Measurements from ENCODE around the gene RNASE13.
A peak's percentile ranks its signal among the peaks of the same experiment; 100 is the strongest.
"Not testable (repeated sequence)": the region's sequence is repeated elsewhere in the genome, so short reads cannot be mapped to it uniquely, and the experiment has no call there.

Gene RNASE13

DNA sequence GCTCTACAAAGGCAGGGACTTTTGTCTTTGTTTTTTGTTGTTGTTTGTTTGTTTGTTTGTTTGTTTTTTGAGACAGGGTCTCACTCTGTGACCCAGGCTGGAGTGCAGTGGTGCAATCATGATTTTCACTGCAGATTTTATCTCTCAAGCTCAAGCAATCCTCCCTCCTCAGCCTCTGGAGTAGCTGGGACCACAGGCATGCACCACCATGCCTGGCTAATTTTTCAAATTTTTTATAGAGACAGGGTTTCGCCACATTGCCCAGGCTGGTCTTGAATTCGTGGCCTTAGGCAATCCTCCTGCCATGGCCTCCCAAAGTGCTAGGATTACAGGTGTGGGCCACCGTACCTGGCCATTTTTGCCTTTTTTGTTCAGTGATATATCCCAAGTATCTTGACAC, 6.3 kb upstream of the RNASE13 start:
- DNase-seq = not testable (repeated sequence)

DNA sequence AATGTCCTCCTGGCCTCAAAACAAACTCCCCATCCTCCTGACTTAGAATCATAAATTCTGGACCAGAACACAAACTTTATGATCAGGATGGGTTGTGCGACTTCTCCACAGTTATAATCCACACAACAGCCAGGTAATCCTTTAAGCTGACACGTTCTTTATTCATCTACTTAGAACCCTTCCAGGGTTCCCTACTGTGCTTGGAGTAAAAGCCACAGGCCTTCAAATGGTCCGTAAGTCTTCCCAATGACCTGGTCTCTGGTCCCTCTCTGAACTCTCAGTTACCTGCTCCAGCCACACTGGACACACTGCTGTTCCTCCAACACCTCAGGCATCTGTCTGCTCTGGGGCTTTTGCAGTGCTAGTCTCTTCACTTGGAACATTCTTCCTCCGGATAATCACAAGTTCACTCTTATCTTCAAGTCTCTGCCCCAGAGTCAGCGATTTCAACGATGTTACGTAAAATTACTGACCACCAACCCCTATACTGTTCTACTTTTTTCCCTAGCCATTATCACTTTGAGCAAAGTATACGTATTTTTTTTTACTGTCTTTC, 5.8 kb upstream of the RNASE13 start:
- no peak for DNase-seq

DNA sequence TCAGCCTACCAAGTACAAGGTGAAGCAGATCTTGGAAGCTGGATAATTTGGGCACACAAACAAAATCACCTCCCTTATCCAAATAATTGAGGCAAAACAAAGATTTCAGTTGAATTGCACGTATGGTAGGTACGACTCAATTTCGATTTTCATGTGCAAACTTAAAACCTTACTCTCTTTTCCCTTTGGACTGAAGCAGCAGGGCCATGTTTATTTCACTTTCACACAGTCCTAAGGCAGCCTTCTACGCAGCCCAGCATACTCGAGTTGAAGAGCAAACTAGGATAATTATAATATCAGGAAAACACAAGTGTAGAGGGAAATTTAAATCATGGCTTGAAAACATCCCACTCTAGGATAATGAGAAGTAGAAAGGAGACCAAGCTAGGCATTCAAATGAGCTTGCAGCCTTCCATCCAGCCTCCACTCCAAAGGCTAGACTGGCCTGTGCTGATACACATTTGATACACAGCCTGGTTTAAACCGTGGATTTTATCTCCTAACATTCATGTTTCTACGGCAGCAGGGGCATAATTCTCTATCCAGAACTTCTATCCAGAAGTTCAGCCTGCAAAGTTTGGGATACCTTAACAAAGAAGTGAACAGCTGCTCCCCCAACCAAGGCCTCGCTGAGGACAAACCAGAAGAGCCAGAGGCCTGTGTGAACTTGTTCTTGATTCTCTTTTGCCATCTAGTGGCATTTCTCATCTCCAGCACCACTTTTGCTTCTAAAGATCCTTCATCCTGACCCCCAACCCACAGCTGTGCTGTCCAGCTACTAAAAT, 5.2 kb upstream of the RNASE13 start:
- peak; percentile 69 for DNase-seq

DNA sequence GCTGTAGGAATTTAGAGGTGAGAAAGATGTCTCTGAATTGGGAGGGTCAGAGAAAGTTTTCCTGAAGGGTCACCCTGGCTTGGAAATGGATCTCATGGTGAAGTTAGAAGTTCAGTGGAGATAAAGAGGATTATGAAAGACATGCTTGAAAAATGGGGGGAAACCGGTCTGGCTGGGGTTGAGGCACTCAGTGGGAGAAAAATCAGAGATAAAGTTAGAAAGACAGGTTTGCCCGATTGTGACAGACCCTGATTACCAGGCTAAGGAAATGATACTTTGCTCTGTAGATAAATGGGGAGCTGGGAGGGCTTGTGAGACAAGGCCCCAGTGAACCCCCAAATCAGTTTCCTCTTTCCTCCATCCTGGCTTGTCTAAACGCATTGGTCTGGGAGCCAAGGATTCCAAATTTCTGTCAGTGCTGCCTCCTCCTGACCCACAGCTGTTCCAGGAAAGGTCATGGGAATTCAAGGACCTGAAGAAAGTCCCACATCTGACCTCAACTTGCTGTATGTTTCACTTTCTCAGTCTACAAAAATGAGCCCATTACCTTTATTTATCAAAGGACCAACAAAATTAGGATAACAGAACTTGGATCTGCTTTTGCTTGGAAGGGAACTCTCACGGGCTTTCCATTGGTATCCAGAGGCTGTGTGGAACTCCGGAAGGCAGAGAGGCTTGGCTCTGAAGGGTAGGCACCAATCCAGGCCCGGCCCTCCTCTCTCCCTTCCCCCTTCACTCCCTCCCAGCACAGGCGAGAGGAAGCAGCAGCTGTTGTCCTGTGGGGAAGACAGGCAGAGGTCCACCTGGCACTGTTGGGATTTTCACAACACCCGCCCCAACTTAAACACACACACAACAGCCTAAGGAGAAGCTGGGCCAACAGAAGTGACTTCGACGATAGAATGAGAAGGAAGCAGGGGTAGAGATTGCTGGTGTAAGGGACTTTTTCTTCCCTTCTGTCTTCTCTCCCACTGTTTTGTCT, 4.1 kb upstream of the RNASE13 start:
- DNase-seq = peak; percentile 92

DNA sequence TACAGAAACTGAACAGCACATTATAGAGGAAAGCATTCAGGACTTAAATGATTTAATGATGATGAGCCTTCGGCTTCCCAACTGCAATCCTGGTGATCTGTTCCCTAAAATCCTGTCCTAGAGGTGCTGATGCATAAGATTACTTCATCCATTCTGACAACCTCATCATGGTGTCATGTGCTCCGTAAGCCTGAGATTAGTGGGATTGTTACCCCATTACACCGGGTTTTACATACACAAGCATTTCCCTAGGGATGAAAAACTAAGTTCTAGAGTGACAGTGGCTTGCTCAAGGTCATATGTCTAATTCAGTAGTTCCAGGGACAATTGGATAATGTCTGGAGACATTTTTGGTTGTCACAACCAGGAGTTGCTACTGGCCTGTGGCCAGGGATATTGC, 2.5 kb upstream of the RNASE13 start:
- no peak for DNase-seq

DNA sequence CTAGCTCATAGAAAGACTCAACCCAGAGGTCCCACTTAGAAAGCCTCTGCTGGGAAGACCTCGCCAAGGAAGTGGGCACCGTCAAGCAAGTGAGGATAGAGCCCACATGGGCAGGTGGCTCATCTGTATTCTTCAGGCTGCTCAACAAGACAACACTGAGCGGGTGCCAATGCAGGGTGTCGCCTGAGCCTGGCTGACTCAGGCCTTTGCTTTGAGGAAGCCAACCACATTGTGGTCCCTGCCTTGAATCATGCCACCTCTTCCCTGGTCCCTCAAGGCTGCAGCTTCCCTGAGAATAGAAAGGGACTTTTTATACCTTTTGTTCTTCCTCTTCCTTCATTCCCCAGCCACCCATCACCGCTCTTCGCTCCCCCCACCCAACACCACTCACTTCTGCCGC, 2.1 kb upstream of the RNASE13 start:
- no peak for DNase-seq

DNA sequence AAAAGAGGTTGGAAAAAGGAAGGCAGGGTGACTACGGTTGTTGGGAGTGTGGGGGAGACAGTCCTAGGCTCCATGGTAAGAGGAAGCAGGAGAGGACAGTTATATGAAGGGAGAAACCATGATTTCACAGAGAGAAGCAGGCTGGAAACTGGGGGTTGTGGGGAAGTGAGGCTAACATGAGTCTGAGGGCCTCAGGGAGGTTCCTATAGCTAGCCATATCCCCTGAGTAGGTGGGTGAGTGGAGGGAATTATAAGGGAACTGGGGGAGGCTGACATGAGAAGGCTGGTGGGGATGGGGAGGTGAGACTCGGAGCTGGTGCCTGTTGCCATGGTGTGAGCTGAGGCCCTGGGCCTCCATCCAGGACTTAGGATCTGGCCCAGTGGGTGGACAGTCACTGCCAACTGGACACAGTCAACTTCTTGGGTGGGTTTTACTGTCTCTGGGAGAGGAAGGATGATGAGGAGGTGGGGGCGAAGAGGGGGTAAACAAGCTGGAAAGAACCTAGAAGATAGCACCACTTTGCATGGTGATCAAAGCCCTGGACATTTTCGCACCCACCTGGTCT, 1.4 kb downstream of the RNASE13 start:
- no peak for DNase-seq

DNA sequence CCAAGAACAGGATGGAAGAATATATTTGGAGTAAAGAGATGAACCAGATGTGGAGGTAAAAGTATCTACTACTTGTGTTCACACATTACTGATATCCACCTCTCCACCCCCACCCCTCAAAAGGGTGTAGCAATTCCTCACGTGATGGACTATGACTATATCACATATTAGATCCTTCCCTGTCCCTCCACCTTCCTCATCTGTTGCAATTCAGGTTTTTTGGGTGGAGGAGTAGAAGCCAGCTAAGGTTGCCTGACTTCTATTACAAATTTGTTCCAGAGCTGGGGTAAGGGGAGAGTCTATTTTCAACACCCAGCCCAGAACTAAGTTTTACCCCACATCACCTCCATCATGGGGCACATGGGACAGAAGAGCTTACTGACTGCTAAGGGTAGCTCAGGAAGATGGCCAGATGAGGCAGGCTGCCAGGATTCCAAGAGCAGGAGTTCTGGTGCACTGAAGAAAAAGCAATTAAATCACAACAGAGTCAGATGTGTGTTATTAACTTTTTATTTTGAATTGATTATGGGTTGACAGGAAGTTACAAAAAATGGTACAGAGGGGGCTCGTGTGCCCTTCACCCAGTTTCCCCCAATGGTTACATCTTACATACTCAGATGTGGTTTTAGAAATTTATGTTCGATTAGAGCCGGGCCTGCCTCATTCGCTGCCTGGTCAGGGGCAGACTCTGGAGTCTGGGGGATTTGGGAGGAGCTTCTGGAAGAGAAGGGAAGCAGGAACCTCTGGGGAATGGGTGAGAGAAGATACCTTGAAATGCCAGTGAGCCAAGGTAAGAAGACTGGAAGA, 2.1 kb downstream of the RNASE13 start:
- DNase-seq = no peak

DNA sequence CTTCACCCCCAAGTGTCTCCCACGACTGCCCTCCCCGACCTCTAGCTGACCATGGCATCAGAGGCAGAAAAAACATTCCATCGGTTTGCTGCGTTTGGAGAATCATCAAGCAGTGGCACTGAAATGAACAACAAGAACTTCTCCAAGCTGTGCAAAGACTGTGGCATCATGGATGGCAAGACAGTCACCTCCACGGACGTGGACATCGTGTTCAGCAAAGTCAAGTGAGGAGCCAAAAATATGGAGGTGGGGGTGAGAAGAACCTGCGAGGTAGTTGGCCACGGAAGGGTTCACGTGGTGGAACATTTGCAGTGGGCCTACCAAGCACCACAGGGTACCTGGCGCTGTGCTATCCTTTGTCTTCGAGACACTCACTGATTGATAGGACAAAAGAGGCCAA, 4.1 kb downstream of the RNASE13 start:
- DNase-seq = no peak

DNA sequence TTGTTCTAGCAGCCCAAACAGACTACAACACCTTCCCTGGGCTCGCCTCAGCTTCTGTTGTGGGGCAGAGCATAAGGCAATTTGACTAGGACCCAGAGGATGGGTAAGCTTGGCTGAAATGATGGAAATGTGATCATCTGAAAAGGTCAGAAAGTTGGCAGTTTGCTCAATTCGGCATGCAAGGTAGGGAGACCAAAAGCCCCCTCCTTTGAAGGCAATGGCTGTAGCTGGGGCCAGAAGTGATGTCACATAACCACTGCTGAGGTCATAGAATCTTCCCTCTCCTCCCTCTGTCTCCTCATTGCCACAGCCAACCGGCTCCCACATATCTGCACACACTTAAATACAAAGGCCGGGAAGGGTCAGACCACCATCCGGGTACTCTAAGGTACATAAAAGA, 4.7 kb downstream of the RNASE13 start, which contains the start of gene TPPP2:
TPPP2 (plus strand) TSS at position 301 of the 400 bp plus-strand sequence. CDS start 365 bp downstream, outside the sequence.
- DNase-seq = no peak

DNA sequence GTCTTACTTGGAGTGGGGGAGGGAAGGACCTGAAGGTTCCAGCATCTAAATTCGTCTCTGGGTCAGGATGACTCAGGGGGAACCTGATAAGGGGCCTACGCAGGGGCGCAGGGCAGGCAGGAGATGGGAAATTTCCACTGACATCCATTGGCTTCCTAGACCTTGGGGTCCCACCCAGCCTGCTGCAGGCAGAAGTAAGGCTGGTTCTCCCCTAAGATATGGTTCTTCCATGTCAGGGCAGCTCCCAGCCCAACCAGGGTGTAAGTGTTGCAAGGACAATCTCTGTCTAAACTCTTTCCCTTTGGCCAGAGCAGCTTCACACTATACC, 7.7 kb downstream of the RNASE13 start:
- no peak for DNase-seq

DNA sequence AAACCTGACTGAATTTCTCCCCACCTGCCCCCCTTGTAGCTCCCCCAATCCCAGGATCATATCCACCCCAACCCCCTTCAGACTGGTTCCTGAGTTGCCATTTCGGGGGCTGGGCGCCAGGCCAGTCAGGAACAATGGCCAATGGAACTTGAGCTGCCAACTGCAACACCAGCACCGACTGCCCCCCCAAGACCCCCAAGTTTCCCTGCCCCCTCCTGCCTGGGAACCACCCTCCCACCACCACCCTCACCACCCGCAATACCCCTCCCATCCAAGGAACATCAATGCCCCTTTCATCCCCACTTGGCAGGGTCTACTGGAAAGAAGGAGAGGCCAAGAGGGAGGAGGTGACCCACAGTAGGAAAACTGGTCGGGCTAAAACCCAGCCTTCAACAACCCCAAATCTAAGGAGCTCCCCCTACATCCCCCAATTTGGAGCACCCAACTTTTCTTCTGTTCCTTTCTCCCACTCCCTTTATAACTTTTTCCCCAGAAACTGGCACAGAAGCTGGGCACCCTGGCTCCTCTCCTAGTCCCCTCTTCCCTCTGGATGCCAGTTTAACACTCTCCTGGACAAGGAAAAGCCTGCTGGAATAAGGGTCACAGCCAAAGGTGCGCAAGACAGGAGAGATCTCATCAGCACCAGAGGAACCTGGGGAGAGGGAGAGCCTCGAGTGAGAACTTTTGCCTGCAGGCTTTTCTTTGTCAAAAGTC, 8.2 kb downstream of the RNASE13 start:
- DNase-seq = peak; percentile 71

DNA sequence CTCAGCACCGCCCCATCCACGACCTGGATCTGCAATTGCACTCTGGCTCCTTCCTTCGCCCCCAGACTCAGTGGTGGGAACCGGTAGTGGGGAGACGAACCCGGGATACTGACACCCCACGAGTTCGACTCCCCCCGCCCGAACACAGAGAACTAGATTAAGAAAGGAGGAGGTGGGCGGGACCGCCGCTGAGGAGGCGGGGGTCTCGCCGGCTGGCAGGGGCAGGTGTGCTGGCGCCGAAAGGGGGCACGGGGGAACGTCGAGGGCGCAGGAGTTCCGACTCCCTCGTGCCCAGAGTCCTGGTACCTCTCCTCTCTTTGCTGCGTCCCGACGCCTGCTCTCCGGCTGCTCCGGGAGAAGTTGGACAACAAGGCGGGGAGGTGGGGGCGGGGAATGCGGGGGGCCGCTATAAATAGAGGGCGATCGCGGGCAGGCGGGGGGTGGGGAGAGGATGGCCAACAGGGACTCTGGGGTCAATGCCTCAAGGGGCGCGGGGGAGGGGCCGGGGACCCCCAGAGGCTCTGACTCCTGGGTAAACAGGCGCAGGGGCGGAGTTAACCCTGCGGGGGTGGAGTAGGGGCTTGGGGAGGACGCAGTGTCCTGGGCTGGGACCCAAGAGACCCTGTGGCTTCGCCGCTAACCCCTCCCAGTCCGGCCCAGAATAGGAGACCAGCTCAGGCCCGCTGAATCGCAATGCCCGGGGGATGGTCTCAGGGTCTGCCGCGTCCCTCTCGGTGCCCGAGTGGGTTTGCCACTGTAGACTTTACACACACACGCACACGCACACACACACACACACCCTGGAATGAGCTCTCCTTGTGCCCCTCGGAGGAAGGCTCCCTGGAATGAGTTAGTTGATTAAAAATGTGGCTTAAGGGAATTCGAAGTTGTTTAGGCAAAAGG, 9.0 kb downstream of the RNASE13 start:
- DNase-seq = peak; percentile 80

DNA sequence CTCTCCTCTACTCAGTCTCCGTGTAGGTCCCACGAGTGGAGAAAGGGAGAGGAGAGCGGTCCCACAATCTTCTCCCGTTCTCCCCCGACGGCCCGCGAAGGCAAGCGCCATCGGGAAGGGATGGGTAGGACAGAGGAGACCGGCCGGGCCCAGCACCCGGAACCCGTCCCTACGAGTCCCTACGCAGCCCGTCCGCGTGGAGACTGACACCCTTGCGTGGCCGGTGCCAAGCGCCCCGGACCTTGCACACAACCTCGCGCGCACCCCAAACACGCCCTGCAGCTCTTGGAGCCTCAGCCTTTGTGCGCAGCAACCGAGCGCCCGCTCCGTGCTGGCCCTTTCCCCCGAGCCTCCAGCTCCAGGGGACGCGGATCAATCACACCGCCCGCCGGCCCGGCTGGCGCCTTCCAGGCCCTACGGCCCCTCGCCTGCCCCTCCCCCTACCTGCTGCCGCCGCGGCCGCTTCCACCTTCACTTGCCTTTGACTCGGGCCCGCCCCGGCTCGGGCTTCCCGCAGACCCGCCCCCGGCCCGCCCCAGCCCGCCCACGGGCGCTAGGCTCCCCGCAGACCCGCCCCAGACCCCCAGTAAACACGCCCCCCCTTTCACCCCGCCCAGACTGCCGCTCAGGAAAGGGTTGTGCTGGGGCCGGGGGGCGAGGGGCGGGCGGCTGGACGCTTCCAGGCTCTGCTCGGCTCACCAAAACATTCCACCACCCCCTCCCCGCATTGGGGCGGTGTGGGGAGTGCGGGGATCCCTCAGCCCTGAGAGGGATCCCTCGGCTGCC, 9.8 kb downstream of the RNASE13 start, which contains the start of gene NDRG2:
NDRG2 (minus strand) TSS at position 477 of the 786 bp plus-strand sequence. CDS start 1,746 bp downstream, outside the sequence.
- peak; percentile 87 for DNase-seq

DNA sequence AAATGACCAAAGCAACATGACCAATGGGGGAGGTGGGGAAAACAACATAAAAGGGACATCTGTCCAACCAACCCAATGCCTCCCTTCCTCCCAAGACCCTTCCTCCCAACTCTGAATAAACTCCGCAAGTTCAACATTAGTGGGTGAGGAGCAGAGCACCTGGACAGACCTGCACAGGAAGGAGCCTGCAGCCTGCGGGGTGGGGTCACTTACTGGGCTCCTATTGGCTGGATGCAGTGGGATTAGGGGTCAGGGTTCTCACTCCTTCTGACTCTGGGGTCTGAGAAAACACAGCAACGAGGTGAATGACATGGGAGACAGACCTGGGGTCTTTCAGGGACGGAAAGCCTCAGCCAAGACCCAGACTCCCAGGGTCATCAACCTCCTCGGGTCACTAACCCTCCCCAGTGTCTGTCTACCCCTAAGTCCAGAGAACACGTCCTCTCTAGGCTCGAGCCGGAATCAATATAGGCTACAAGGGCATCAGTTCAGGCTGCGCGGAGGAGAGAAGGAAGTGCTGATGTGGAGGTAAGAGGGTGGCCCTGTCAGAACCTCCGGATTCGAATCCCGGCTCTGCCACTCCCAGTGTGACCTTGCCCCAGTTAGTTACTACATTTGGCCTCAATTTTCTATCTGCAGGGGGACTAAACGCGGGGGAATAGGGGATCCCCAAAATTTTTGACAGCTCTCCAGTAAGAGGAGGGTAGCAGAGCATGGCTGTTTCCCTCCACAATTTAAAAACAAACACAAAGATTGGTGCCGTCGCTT, 10.6 kb downstream of the RNASE13 start:
- DNase-seq = no peak

DNA sequence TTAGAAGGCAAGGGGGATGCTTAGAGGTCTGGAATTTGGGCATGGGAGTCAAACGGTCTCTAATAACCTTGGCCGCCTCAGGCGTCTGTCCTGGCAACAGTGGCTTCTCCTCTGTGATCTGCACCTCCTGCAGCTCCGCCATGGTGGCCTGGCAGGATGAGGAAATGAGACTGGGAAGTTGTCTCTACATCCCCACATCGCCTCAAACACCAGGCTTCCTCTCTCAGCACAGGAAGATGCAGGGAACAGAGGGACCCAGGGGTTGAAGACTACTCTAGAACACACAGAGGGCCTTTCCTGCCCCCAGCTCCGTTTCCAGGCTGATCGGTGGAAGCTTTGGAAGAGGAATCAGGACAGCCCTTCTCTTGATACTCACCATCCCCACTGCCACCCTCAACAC, 11.4 kb downstream of the RNASE13 start:
- DNase-seq = no peak

DNA sequence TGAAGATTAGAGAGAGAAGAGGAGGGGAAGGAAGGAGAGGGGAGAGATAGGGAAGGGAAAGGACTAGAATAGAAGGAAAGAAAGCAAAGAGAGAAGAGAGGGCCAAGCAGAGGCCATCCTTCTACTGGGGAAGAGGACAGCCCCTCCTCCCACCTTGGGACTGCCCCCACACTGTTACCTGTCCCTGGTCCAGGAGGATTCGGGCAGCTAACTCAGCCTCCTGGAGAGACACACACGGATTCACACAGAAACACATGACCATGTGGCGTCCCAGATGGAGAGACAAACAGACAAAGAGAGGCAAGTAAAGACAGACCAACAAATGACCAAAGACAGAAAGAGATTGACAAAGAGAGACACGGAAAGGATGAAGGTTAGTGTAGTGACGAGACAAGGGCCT, 11.9 kb downstream of the RNASE13 start:
- DNase-seq = no peak

DNA sequence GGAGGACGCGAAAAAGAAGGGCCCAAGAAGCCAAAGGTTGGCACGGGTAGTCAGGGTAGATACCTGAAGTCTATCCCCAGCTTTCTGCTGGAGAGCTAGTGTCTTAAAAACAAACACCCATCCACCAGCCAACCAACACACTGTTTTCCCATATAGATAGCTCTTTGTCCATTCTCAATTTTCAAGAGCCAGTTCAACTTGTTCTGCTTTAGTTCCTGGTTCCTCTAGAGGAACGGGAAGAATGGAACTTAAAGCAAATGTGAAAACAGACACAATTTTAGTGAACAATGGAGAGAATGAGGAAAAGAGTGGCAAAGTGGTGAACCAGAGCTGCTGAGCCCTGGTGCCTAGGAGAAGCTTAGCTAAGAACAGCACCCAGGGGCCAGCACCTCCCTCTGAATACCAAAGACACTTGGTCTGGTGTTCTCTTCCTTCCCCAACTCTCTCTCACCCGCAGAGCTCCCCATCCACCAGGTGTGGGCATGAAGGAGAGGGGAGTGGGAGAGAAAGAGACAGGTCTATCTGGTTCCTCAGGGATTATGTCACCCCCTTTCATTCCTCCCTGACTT, 13.5 kb downstream of the RNASE13 start:
- DNase-seq = no peak
